GM18502 (cell line): ENCODE results near the gene ZNF550.
A peak's percentile ranks its signal among the peaks of the same experiment; 100 is the strongest.
"Not testable (repeated sequence)": the region's sequence is repeated elsewhere in the genome, so short reads cannot be mapped to it uniquely, and the experiment has no call there.

Experiments used
- ATAC-seq: cut with Tn5 transposase; IDR thresholded peaks from one replicate; pipeline ENCODE4 v1.9.1; 2021; ENCODE audit warnings: mild to moderate bottlenecking; ENCODE audit not compliant: unreplicated experiment, poor library complexity

The ZNF550 gene

GRCh38 chr19:57537953-57538547 lies 21.6 kb downstream of the ZNF550 start:
- ATAC-seq = no peak

- peak; percentile 97 for ATAC-seq
These were observed 32.4 kb downstream of the ZNF550 start, which contains the start of gene ZNF549 for GRCh38 chr19:57527136-57527881. ZNF549 (plus strand) TSS chr19:57527356; CDS start chr19:57527574, 218 bp downstream.

GRCh38 chr19:57518021-57518420 lies 41.6 kb downstream of the ZNF550 start:
- not testable (repeated sequence) for ATAC-seq

- ATAC-seq = no peak
These were observed 44.4 kb downstream of the ZNF550 start for GRCh38 chr19:57515255-57515654.

- ATAC-seq = no peak
These were observed 46.8 kb downstream of the ZNF550 start for GRCh38 chr19:57512845-57513244.

GRCh38 chr19:57511484-57511883 lies 48.2 kb downstream of the ZNF550 start:
- no peak for ATAC-seq

GRCh38 chr19:57506163-57506562 lies 53.5 kb downstream of the ZNF550 start:
- no peak for ATAC-seq

GRCh38 chr19:57500400-57500799 lies 59.3 kb downstream of the ZNF550 start:
- not testable (repeated sequence) for ATAC-seq

GRCh38 chr19:57499680-57500395 lies 59.8 kb downstream of the ZNF550 start, which contains the start of gene ZNF773:
ZNF773 (plus strand) TSS chr19:57499938; CDS start chr19:57500081, 143 bp downstream.
- ATAC-seq = peak; percentile 96

- ATAC-seq = not testable (repeated sequence)
These were observed 60.4 kb downstream of the ZNF550 start for GRCh38 chr19:57499332-57499679.

GRCh38 chr19:57488299-57488644 lies 71.4 kb downstream of the ZNF550 start:
- not testable (repeated sequence) for ATAC-seq

- peak; percentile 95 for ATAC-seq
These were observed 72.0 kb downstream of the ZNF550 start, which contains the start of gene ZNF419 for GRCh38 chr19:57487477-57488298. ZNF419 (plus strand) TSS chr19:57487750; CDS start chr19:57487951, 201 bp downstream.
